ENCODE measurements around the gene SMOC2. TPM values are rescaled to one million over a fixed set of nuclear protein-coding genes. Genes with fewer than 3 reads are reported as not detected.
"Not testable (repeated sequence)": the region's sequence is repeated elsewhere in the genome, so short reads cannot be mapped to it uniquely, and the experiment has no call there.

SMOC2 gene
- total and polyA plus RNA-seq, 2 of the 4 experiments (the other 2 are of a cell fraction) = not detected

- H3K4me3 ChIP-seq (ENCODE audit: insufficient read depth, low read depth, low read length); ATAC-seq (ENCODE audit: low read depth); H2BK120ac ChIP-seq (ENCODE audit: low read depth, low read length); H3K27ac ChIP-seq (ENCODE audit: insufficient read depth, low read length); DNase-seq; H3K18ac ChIP-seq (ENCODE audit: low read depth, low read length); in situ Hi-C loops (cut with MboI; ENCODE audit: low sequenced_read_pairs); H3K23ac ChIP-seq (ENCODE audit: low read depth, low read length); H3K4me2 ChIP-seq (ENCODE audit: low read depth, low read length); H2BK5ac ChIP-seq (ENCODE audit: low read depth, low read length, poor library complexity, severe bottlenecking); H3K4ac ChIP-seq (ENCODE audit: low read depth, low read length); H2BK15ac ChIP-seq (ENCODE audit: low read depth, low read length); H3K79me1 ChIP-seq (ENCODE audit: low read depth in 1 of 2, low read length in 2 of 2); H4K5ac ChIP-seq (ENCODE audit: low read depth, low read length); H4K8ac ChIP-seq (ENCODE audit: low read depth in 2 of 2, low read length in 2 of 2); H2BK20ac ChIP-seq (ENCODE audit: low read depth, low read length); H3K56ac ChIP-seq (ENCODE audit: extremely low read depth, insufficient read depth, low read length); H3K27me3 ChIP-seq (ENCODE audit: control insufficient read depth, insufficient read depth, low read length); H2AFZ ChIP-seq (replicated peaks; ENCODE audit: low read length, poor library complexity); H3K14ac ChIP-seq (replicated peaks; ENCODE audit: low read depth, low read length); H3K9ac ChIP-seq (ENCODE audit: low read depth, low read length); POLR2A ChIA-PET (ENCODE audit: unreplicated experiment); dilution Hi-C loops (cut with HindIII; ENCODE audit: low sequenced_read_pairs, unreplicated experiment); H3K4me1 ChIP-seq (ENCODE audit: control insufficient read depth, insufficient read depth, low read length); H2AK9ac ChIP-seq (replicated peaks; ENCODE audit: low read depth, low read length, poor library complexity); H4K20me1 ChIP-seq (ENCODE audit: insufficient read depth, low read length); intact Hi-C loops (cut with micrococcal nuclease); CTCF ChIA-PET; H4K91ac ChIP-seq (ENCODE audit: insufficient read depth, low read depth, low read length); H2AK5ac ChIP-seq (ENCODE audit: low read depth, low read length); BruUV-seq (replicated peaks); H3K9me1 ChIP-seq (ENCODE audit: insufficient read depth, low read length); H3K36me3 ChIP-seq (ENCODE audit: control insufficient read depth, insufficient read depth, low read length): not testable (repeated sequence)
- H3K9me3 ChIP-seq (ENCODE audit: control insufficient read depth, insufficient read depth, low read length) = peaks cover 23% of the 10 kb centered on the region
- 0% methylated on average over 1 of the region's 6 CpGs; no CpG with 5 or more reads in 1 of the 2 experiments for WGBS, 2 experiments (ENCODE audit: extremely low coverage in 2 of 2, insufficient read length in 1 of 2)
Observed at GRCh38 chr6:168677323-168677781, 236.4 kb downstream of the SMOC2 start.

Measured in IMR-90 (cell line).